Spleen (tissue), 11 donors: Measurements from ENCODE around the gene COX4I1. TPM values are rescaled to one million over a fixed set of nuclear protein-coding genes. Genes with fewer than 3 reads are reported as not detected.

Experiments used
- DNase-seq: peaks from one replicate; pipeline ENCODE4 v3.0.0-alpha.2; 2020
- H3K27ac ChIP-seq, 8 donors: fragments of 200-600 bp; sonication (generic) in 7 of 8; 1 replicate in 4 of 8; 2 replicates in 4 of 8; pipeline versions ENCODE4 v1.5.0 to v1.8.0; 2016 to 2021; ENCODE audit warnings: inconsistent platforms in 4 of 8, mild to moderate bottlenecking in 4 of 8, moderate library complexity in 1 of 8
- H3K27me3 ChIP-seq, 7 donors: fragments of 200-600 bp; sonication (generic) in 6 of 7; replicated peaks in 1 of 7; 1 replicate in 4 of 7; 2 replicates in 3 of 7; pipeline versions ENCODE4 v1.5.0 to v1.8.0; 2016 to 2021; ENCODE audit warnings: inconsistent platforms in 3 of 7, mild to moderate bottlenecking in 1 of 7
- H3K36me3 ChIP-seq, 6 donors: fragments of 200-600 bp; sonication (generic) in 5 of 6; 1 replicate in 4 of 6; 2 replicates in 2 of 6; pipeline versions ENCODE4 v1.5.0 to v1.8.0; 2016 to 2021; ENCODE audit warnings: inconsistent platforms in 2 of 6
- H3K4me1 ChIP-seq, 6 donors: fragments of 200-600 bp; sonication (generic) in 5 of 6; 1 replicate in 3 of 6; 2 replicates in 3 of 6; pipeline versions ENCODE4 v1.5.0 to v1.8.0; 2016 to 2021; ENCODE audit warnings: inconsistent platforms in 3 of 6
- H3K4me3 ChIP-seq, 8 donors: fragments of 200-600 bp; sonication (generic) in 7 of 8; 1 replicate in 4 of 8; 2 replicates in 4 of 8; pipeline versions ENCODE4 v1.5.0 to v1.8.0; 2016 to 2021; ENCODE audit warnings: inconsistent platforms in 4 of 8, mild to moderate bottlenecking in 4 of 8, moderate library complexity in 2 of 8
- H3K9me3 ChIP-seq, 8 donors: fragments of 200-600 bp; sonication (generic) in 7 of 8; 1 replicate in 4 of 8; 2 replicates in 4 of 8; pipeline versions ENCODE4 v1.5.0 to v1.8.0; 2016 to 2021; ENCODE audit warnings: inconsistent platforms in 4 of 8
- CTCF ChIP-seq, 11 experiments: fragments of 200-600 bp in 7 of 11; fragments of 450-650 bp in 4 of 11; sonication (generic) in 4 of 11; IDR thresholded peaks in 8 of 11; conservative IDR thresholded peaks in 3 of 11; 1 replicate in 7 of 11; 2 replicates in 4 of 11; pipeline versions ENCODE4 v1.4.0 to v1.8.0; 2016 to 2021; ENCODE audit warnings: antibody characterized with exemption in 11 of 11, inconsistent platforms in 4 of 11, mild to moderate bottlenecking in 1 of 11
- POLR2A ChIP-seq, 3 donors: fragments of 450-650 bp; IDR thresholded peaks; one replicate each; pipeline ENCODE4 v1.5.1; 2017; ENCODE audit warnings: antibody characterized with exemption in 3 of 3, mild to moderate bottlenecking in 1 of 3
- POLR2AphosphoS5 ChIP-seq, 3 donors: sonication (generic); formaldehyde crosslinking; IDR thresholded peaks; one replicate each; pipeline ENCODE4 v1.5.1; 2017; ENCODE audit warnings: antibody characterized with exemption in 3 of 3
- WGBS, 5 donors: extraction: QIAGEN DNeasy Blood & Tissue Kit in 3 of 5; methylation state at CpG; one replicate each; pipeline versions ENCODE4 v1.1.5 to v1.1.7; 2013 to 2018; 5-methylcytosine and 5-hydroxymethylcytosine counted together
- intact Hi-C: fragments of 100-400 bp; cut with DNase I; formaldehyde crosslinking; loops from one replicate; pipeline ENCODE4 v1.15.0; 2023; ENCODE audit warnings: low total_unique reads
- polyA plus RNA-seq, 3 donors: library from polyadenylated mRNA; stranded (reverse); fragments of 200-250 nt; gene quantifications; one replicate each; pipeline ENCODE4 v1.2.1, GENCODE V29; 2013
- total RNA-seq, 7 donors: library from RNA; depleted of rRNA in 3 of 7; stranded (reverse); fragments of >200 nt in 3 of 7; fragmentation: NEBNext Ultra II Directional in 4 of 7; extraction: Animal tissue kit (Norgen Biotek cat#: 25700) in 4 of 7; gene quantifications; one replicate each; pipeline versions ENCODE4 v1.1.0 to v1.2.1, GENCODE V29; 2016 to 2021
- donor health status: healthy with polysubstance abuse.
- donor health status: DM: no; HTN: no; CAD: no; lungs with moderate emphysema.
- donor health status: DM: no; HTN: no; CAD: no.
- donor health status: Bipolar disorder and iron deficiency.
- donor health status: healthy.
- donor health status: DM: no; HTN: no; CAD: no.
- donor health status: DM: yes; HTN: yes; CAD: no.

COX4I1 gene
- total and polyA plus RNA-seq, 10 donors, result 348 to 1,132 (median 450) TPM

- 43 to 67% (median 56%) methylated on average over 7 to 10 of the region's 10 CpGs for WGBS, 5 donors
- no peaks in the 10 kb centered on the region for H3K9me3 ChIP-seq
- no peak for DNase-seq
- peaks cover 0 to 12% (median 4%) of the 10 kb centered on the region in 6 donors for H3K4me1 ChIP-seq
- H3K27ac ChIP-seq, result no peak overlapping the region
- no peak for TF ChIP-seq CTCF (IDR thresholded peaks at IDR 0.05 in 8 of 11, conservative IDR thresholded peaks at IDR 0.05 in 3 of 11)
- TF ChIP-seq POLR2AphosphoS5 (IDR thresholded peaks at IDR 0.05), result no peak
- TF ChIP-seq POLR2A (IDR thresholded peaks at IDR 0.05), result no peak
- intact Hi-C loops, result no loop called here
- H3K27me3 ChIP-seq, result peaks cover 0 to 33% (median 0%) of the 10 kb centered on the region in 7 donors
- H3K36me3 ChIP-seq, result peaks cover 0 to 31% (median 28%) of the 10 kb centered on the region in 6 donors
- H3K4me3 ChIP-seq, result no peak overlapping the region
Observed at GRCh38 chr16:85809645-85810044, 10.2 kb downstream of the COX4I1 start.

- TF ChIP-seq POLR2A (IDR thresholded peaks at IDR 0.05) (no peak), CTCF (IDR thresholded peaks at IDR 0.05 in 8 of 11, conservative IDR thresholded peaks at IDR 0.05 in 3 of 11) (no peak), POLR2AphosphoS5 (IDR thresholded peaks at IDR 0.05) (no peak)
- intact Hi-C loops, result no loop called here
- no peak overlapping the region for H3K4me3 ChIP-seq
- H3K27ac ChIP-seq, result no peak overlapping the region
- peaks cover 0 to 36% (median 0%) of the 10 kb centered on the region in 7 donors for H3K27me3 ChIP-seq
- H3K9me3 ChIP-seq, result no peaks in the 10 kb centered on the region
- 80 to 88% (median 84%) methylated on average over 12 to 13 of the region's 13 CpGs for WGBS, 5 donors
- peaks cover 0 to 12% (median 4%) of the 10 kb centered on the region in 6 donors for H3K4me1 ChIP-seq
- no peak for DNase-seq
- H3K36me3 ChIP-seq, result peaks cover 0 to 25% (median 22%) of the 10 kb centered on the region in 6 donors
Observed at GRCh38 chr16:85810097-85810741, 10.7 kb downstream of the COX4I1 start.

- H3K9me3 ChIP-seq, result no peaks in the 10 kb centered on the region
- H3K27ac ChIP-seq, result no peak overlapping the region
- intact Hi-C loops, result no loop called here
- H3K4me1 ChIP-seq, result peaks cover 0 to 12% (median 4%) of the 10 kb centered on the region in 6 donors
- WGBS, 5 donors, result 89 to 93% (median 90%) methylated on average over 7 of the region's 7 CpGs
- H3K4me3 ChIP-seq, result no peak overlapping the region
- H3K36me3 ChIP-seq, result peaks cover 0 to 20% (median 17%) of the 10 kb centered on the region in 6 donors
- peaks cover 0 to 36% (median 0%) of the 10 kb centered on the region in 7 donors for H3K27me3 ChIP-seq
- DNase-seq, result no peak
- TF ChIP-seq POLR2A (IDR thresholded peaks at IDR 0.05) (no peak), POLR2AphosphoS5 (IDR thresholded peaks at IDR 0.05) (no peak), CTCF (IDR thresholded peaks at IDR 0.05 in 8 of 11, conservative IDR thresholded peaks at IDR 0.05 in 3 of 11) (no peak)
Observed at GRCh38 chr16:85810742-85811115, 11.2 kb downstream of the COX4I1 start.

- DNase-seq, result no peak
- Histone ChIP-seq H3K9me3 (no peaks in the 10 kb centered on the region), H3K4me1 (peaks cover 0 to 12% (median 4%) of the 10 kb centered on the region in 6 donors), H3K27ac (no peak overlapping the region), H3K27me3 (peaks cover 0 to 36% (median 0%) of the 10 kb centered on the region in 7 donors), H3K36me3 (peaks cover 0 to 5% (median 2%) of the 10 kb centered on the region in 6 donors), H3K4me3 (no peak overlapping the region)
- TF ChIP-seq POLR2A (IDR thresholded peaks at IDR 0.05) (no peak), CTCF (IDR thresholded peaks at IDR 0.05 in 8 of 11, conservative IDR thresholded peaks at IDR 0.05 in 3 of 11) (no peak), POLR2AphosphoS5 (IDR thresholded peaks at IDR 0.05) (no peak)
- WGBS, 5 donors, result 57 to 63% (median 59%) methylated on average over 34 to 37 of the region's 37 CpGs
- intact Hi-C loops, result no loop called here
Observed at GRCh38 chr16:85812031-85812807, 12.7 kb downstream of the COX4I1 start.
